DMS114 treated with DMSO at 0.1 percent for 48 hours (cell line): ENCODE measurements around the gene TAS2R50.

ENCODE experiments used
- DNase-seq: peaks from one replicate; lab custom pipeline; 2025; ENCODE audit not compliant: unreplicated experiment; lab: John Stamatoyannopoulos, UW

TAS2R50 gene

DNA sequence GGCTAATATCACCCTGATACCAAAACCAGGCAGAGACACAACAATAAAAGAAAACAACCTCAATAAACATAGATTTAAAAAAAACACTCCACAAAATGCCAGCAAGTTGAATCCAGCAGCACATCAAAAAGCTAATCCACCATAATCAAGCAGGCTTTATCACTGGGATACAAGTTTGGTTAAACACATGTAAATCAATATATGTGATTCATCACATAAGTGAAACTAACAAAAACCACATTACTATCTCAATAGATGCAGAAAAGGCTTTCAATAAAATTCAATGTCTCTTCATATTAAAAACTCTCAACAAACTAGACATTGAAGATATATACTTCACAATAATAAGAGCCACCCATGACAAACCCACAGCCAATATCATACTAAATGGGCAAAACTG, 30.6 kb downstream of the TAS2R50 start:
- DNase-seq, result no peak

DNA sequence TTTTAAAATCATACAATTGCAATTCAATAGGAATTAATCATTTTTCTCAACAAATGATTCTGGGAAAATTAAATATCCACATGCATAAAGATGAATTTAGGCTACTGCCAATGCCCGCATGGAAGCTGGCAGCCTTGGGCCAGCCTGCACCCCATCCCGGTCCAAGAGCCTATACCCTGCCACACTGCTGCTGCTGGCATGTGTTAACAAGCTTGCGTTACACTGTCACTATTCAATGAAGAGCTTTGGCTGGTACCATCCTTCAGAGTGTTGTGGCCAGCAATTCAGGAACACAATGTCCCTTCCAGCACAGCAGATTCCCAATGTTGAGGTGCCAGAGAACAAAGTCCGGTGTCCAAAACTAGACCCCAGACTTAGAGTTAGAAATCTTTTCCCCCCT, 34.1 kb downstream of the TAS2R50 start:
- DNase-seq, result no peak

DNA sequence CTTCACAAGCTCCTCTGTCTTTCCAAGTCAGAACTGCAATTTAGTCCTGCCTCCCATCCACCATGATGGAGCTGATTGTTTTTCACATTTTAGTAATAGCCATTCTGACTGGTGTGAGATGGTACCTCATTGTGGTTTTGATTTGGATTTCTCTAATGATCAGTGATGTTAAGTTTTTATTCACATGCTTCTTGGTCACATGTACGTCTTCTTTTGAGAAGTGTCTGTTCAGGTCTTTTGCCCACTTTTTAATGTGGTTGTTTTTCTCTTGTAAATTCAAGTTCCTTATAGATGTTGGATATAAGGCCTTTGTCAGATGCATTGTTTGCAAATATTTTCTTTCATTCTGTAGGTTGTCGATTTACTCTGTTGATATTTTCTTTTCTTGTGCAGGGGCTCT, 43.5 kb downstream of the TAS2R50 start:
- no peak for DNase-seq

DNA sequence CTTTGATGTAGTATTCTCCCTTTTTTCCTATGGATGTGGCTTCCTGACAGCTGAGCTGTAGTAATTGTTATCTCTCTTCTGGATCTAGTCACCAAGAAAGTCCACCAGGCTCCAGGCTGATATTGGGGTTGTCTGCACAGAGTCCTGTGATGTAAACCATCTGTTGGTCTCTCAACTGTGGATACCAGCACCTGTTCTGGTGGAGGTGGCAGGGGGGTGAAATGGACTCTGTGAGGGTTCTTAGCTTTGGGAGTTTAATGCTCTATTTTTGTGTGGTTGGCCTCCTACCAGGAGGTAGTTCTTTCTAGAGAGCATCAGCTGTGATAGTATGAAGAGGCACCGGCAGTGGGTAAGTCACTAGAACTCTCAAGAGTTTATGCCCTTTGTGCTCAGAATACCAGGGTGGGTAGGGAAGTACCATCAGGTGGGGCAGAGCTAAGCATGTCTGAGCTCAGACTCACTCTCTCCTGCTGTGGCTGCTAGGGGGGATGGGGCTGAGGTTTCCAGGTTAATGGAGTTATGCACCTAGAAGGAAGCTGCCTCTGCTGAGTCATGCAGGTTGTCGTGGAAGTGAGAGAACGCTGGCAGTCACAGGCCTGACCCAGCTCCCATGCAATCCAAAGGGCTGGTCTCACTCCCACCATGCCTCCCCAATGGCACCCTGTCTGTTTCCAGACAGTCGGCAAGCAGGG, 44.6 kb downstream of the TAS2R50 start:
- no peak for DNase-seq

DNA sequence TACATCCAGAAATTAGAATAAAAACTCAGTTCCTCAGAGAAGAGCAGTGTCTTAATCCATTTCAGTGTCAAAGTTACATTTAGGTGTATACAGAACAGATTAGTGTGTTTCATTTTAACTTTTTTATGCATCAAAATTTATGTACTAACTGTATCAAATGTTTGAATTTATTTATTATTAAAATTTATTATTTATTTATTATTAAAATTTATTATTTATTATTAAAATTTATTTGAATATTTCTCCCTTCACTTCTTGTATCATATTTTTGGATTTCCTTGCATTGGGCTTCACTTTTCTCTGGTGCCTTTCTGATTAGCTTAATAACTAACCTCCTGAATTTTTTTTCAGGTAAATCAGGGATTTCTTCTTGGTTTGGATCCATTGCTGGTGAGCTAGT, 45.3 kb downstream of the TAS2R50 start:
- DNase-seq, result no peak

DNA sequence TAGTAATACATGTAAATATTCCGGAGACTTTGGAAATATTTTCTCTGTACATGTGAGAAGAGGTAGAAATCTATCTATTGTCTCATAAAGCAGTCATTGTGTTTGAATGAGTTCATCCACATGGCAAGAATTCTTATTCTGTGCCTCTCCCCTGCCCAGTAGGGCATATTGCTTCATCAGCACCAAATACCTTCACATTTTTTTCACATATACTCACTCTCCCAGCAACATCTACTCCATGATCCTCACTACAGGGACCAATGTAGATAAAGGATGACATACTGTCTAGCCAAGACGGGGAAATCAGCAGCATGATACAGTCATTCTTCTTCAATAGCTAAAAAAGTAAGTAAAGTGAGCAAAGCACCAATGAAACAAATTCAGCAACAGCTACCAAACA, 46.3 kb downstream of the TAS2R50 start:
- no peak for DNase-seq

DNA sequence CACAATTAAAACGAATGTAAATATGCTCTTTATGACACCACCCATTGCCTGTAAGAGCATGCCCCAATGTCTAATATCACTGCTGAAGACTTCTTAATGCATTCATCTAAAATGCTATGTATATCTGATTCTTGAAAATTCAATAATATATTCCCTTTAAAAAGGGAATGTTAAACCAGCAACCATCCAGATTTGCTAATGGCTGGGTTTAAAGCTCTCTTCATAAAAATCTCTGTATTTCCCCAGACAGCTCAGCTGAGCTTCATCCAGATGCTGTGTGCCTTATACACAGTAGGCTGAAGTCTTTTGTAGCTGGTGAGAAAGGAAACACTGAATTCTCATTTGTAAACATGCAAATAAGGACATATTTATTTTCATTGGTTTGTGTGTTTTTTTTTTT, 47.5 kb downstream of the TAS2R50 start, which contains the start of gene TAS2R14:
TSS of gene TAS2R14 (minus strand) at position 101 of the 400 bp plus-strand sequence. CDS start at position 45, 56 bp downstream.
- DNase-seq, result no peak

DNA sequence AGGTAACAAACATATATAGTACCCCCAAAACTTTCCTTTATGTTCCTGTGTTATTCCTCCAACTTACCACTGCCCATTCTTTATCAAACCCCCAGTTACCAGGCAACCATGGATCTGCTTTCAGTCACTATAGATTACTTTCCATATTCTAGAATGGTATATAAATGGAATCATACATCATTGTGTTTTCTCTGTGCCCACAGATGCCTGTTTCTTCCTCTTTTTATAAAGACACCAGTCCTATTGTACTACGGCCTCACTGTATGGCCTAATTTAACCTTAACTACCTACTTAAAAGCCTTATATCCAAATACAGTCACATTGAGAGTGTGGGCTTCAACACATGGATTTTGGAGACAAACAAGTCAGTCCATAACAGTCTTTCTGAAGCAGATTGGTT, 50.2 kb downstream of the TAS2R50 start:
- DNase-seq, result no peak
